GM12864 (cell line): Measurements from ENCODE around the gene MICAL3.

ENCODE experiments used
- DNase-seq: peaks from one replicate; pipeline ENCODE4 v3.0.0-alpha.2; 2011; ENCODE audit warnings: low read depth
- H3K4me3 ChIP-seq: 2 replicates; pipeline ENCODE4 v1.5.1; 2011; ENCODE audit warnings: mild to moderate bottlenecking, low read depth, low read length, control low read depth
- CTCF ChIP-seq: IDR thresholded peaks from 2 replicates; pipeline ENCODE4 v1.5.1; 2011; ENCODE audit warnings: low read depth, mild to moderate bottlenecking, moderate library complexity, low read length, control low read depth, inconsistent platforms; ENCODE audit errors: missing control alignments

MICAL3 gene

GRCh38 chr22:17931400-17931825 lies 92.9 kb downstream of the MICAL3 start:
- DNase-seq = no peak
- no peak for TF ChIP-seq CTCF

DNA sequence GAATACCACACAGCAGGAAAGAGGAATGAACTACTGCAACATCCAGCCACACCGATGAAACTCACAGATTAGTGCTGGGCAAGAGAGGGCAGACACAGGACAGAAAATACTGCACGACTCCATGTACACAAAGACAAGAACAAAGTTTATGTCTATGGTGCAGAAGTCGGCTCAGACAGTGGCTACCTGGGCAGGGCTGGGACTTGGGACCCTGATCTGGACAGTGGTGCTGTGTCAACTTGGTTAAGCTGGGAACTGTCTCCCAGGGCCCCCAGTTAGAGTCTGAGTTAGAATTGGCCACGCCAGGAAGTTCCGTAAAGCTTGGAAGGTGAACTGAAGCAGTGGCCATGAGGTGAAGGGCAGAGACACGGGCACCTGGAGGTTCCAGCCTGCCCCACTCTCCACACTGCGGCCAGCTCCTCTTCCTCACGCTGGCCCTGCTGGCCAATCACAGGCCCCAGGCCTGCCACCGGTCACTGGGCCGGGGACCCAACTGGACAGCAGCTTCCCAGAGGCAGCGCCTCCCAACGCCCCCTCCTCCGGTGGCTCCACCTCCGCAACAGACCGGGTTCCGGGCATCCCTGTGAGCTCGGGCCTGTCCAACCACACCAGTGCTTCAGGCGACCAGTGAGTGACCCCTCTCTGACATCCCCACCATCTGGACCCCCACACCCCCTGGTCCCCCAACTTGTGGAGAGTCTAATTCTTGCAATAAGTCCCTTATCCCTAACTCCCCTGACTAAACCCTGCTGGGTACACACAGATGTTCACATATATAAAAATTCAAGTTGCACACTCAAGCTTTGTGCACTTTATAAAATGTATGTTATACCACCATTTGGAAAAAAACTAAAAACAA lies 93.7 kb downstream of the MICAL3 start:
- no peak for TF ChIP-seq CTCF
- H3K4me3 ChIP-seq = no peak overlapping the region
- DNase-seq = no peak

More at GRCh38 chr22:17931400-17931825, 92.9 kb downstream of the MICAL3 start:
- no peak overlapping the region for H3K4me3 ChIP-seq

- no peak for TF ChIP-seq CTCF
- DNase-seq = no peak
- no peak overlapping the region for H3K4me3 ChIP-seq
These were observed 94.5 kb downstream of the MICAL3 start for GRCh38 chr22:17929909-17930308.

DNA sequence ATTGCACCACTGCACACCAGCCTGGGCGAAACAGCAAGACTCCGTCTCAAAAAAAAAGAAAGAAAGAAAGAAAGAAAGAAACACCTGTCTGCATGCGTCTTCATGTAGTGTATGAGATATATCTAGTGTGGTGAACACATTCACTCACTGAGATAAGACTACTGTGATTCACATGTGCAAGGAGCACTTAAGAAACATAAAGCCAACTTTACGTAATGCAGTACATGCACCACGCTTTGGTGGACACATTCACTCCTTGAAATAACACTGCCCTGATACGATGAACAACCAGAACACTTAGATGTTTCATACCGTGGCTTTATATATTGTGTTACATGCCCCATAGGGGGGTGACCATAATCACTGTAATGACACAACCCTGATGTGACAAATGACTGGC lies 96.0 kb downstream of the MICAL3 start:
- no peak overlapping the region for H3K4me3 ChIP-seq
- no peak for DNase-seq
- no peak for TF ChIP-seq CTCF

GRCh38 chr22:17927062-17927461 lies 97.3 kb downstream of the MICAL3 start:
- TF ChIP-seq CTCF = no peak
- H3K4me3 ChIP-seq = no peak overlapping the region
- DNase-seq = no peak

- no peak overlapping the region for H3K4me3 ChIP-seq
- TF ChIP-seq CTCF = no peak
- no peak for DNase-seq
These were observed 97.8 kb downstream of the MICAL3 start for GRCh38 chr22:17926516-17926915.

GRCh38 chr22:17925431-17925841 lies 98.9 kb downstream of the MICAL3 start:
- no peak for TF ChIP-seq CTCF
- H3K4me3 ChIP-seq = no peak overlapping the region
- DNase-seq = no peak
